ENCODE measurements around the gene DYDC2.

The DYDC2 gene

GRCh38 chr10:80372675-80373074 is 16.1 kb downstream of the DYDC2 start:
- DNase-seq = no peak
- Histone ChIP-seq H3K9me3 (no peaks in the 10 kb centered on the region), H3K36me3 (no peaks in the 10 kb centered on the region), H3K27me3 (no peaks in the 10 kb centered on the region), H3K4me3 (ENCODE audit: low read depth, low read length) (no peak overlapping the region), H3K4me1 (no peaks in the 10 kb centered on the region)
- TF ChIP-seq CTCF (IDR thresholded peaks at IDR 0.05; ENCODE audit: low read depth, low read length) = no peak

DNA sequence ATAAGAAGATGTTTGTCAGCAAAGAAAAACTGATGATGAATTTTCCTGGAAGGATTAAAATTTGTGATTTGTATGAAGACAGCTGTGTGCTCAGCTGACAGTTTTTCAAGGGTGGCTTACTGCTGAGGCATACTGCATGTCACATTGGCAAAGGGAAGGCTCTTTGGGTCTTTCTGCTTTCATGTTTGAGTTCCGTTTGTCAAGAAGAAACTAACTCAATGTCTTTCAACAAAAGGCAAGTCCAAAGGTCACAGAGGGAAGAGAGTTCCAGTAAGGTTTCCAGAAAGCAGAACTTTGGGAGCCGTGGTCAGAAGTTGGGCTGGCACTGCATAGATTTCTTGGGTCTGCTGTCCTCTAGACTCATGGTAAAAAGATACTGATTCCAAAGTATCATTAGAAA is 16.9 kb downstream of the DYDC2 start:
- Histone ChIP-seq H3K9me3 (no peaks in the 10 kb centered on the region), H3K4me1 (no peaks in the 10 kb centered on the region), H3K36me3 (no peaks in the 10 kb centered on the region), H3K27me3 (no peaks in the 10 kb centered on the region), H3K4me3 (ENCODE audit: low read depth, low read length) (no peak overlapping the region)
- DNase-seq = no peak
- TF ChIP-seq CTCF (IDR thresholded peaks at IDR 0.05; ENCODE audit: low read depth, low read length) = no peak

- Histone ChIP-seq H3K9me3 (no peaks in the 10 kb centered on the region), H3K4me1 (no peaks in the 10 kb centered on the region), H3K27me3 (no peaks in the 10 kb centered on the region), H3K4me3 (ENCODE audit: low read depth, low read length) (no peak overlapping the region), H3K36me3 (no peaks in the 10 kb centered on the region)
- no peak for TF ChIP-seq CTCF (IDR thresholded peaks at IDR 0.05; ENCODE audit: low read depth, low read length)
- no peak for DNase-seq
Observed at GRCh38 chr10:80379701-80380100, 23.1 kb downstream of the DYDC2 start.

GRCh38 chr10:80380185-80380584 is 23.6 kb downstream of the DYDC2 start:
- DNase-seq = no peak
- Histone ChIP-seq H3K4me3 (ENCODE audit: low read depth, low read length) (no peak overlapping the region), H3K27me3 (no peaks in the 10 kb centered on the region), H3K36me3 (no peaks in the 10 kb centered on the region), H3K4me1 (no peaks in the 10 kb centered on the region), H3K9me3 (no peaks in the 10 kb centered on the region)
- no peak for TF ChIP-seq CTCF (IDR thresholded peaks at IDR 0.05; ENCODE audit: low read depth, low read length)

GRCh38 chr10:80382989-80383388 is 26.4 kb downstream of the DYDC2 start:
- Histone ChIP-seq H3K9me3 (no peaks in the 10 kb centered on the region), H3K27me3 (no peaks in the 10 kb centered on the region), H3K4me3 (ENCODE audit: low read depth, low read length) (no peak overlapping the region), H3K4me1 (no peaks in the 10 kb centered on the region), H3K36me3 (no peaks in the 10 kb centered on the region)
- peak; percentile 66 for TF ChIP-seq CTCF (IDR thresholded peaks at IDR 0.05; ENCODE audit: low read depth, low read length)
- DNase-seq = peak; percentile 25

- no peaks in the 10 kb centered on the region for H3K9me3 ChIP-seq
- no peaks in the 10 kb centered on the region for H3K36me3 ChIP-seq
- TF ChIP-seq CTCF (IDR thresholded peaks at IDR 0.05; ENCODE audit: low read depth, low read length) = no peak
- H3K27me3 ChIP-seq = no peaks in the 10 kb centered on the region
- H3K4me3 ChIP-seq (ENCODE audit: low read depth, low read length) = no peak overlapping the region
- DNase-seq = no peak
- no peaks in the 10 kb centered on the region; the same call in 1 of the 2 replicates for H3K4me1 ChIP-seq
Observed at GRCh38 chr10:80390740-80391139, 34.2 kb downstream of the DYDC2 start.
